HCT116 (cell line): ENCODE data around the gene PNN. TPM values are rescaled to one million over a fixed set of nuclear protein-coding genes. Genes with fewer than 3 reads are reported as not detected.

Experiments
- ATAC-seq: fragments of 200-7000 bp; cut with Tn5 transposase; 2 replicates; pipeline ENCODE4 v1.9.1; 2020; ENCODE audit warnings: mild to moderate bottlenecking, moderate library complexity
- BruUV-seq: library from RNA; stranded (reverse); fragments of 400-500 nt; replicated peaks from 2 replicates; lab custom pipeline; 2021; lab: Mats Ljungman, UMichigan
- CTCF ChIA-PET: fragments of 300-600 bp; sonication (Branson Sonifier 250); formaldehyde crosslinking; loops from one replicate; lab custom pipeline; 2021; ENCODE audit warnings: antibody characterized with exemption; lab: Charles Lee
- POLR2A ChIA-PET: fragments of 300-600, 350-600 bp; sonication (Branson Sonifier 250); formaldehyde crosslinking; loops from one replicate; lab custom pipeline; 2021; ENCODE audit warnings: antibody characterized with exemption; lab: Charles Lee
- RAD21 ChIA-PET, 2 experiments: fragments of 300-600 bp; sonication (Branson Sonifier 250); formaldehyde crosslinking; loops; one replicate each; lab custom pipeline; 2023; ENCODE audit warnings: low total read pairs in 2 of 2; ENCODE audit not compliant: uncharacterized antibody in 2 of 2, unreplicated experiment in 2 of 2, low non-redundant PET in 1 of 2; lab: Charles Lee
- DNase-seq: peaks from one replicate; pipeline ENCODE4 v3.0.0-alpha.2; 2010; ENCODE audit warnings: low read depth, low spot score
- H2AFZ ChIP-seq: fragments of 200-600 bp; shearing (Covaris generic), sonication (generic); 2 replicates; pipeline ENCODE4 v1.6.1; 2017; ENCODE audit warnings: low read depth, mixed run types, mixed read lengths, antibody characterized with exemption, low read length; ENCODE audit not compliant: poor library complexity, severe bottlenecking
- H3K27ac ChIP-seq: 2 replicates; pipeline ENCODE4 v1.5.1; 2012; ENCODE audit warnings: low read depth, low read length
- H3K27me3 ChIP-seq: fragments of 200-600 bp; sonication (generic); 2 replicates; pipeline ENCODE4 v1.6.1; 2016; ENCODE audit warnings: mixed run types, low read length, mixed read lengths; ENCODE audit not compliant: insufficient read depth
- H3K36me3 ChIP-seq, 2 experiments: fragments of 200-500 bp in 1 of 2; fragments of 200-600 bp in 1 of 2; sonication (Bioruptor generic) in 1 of 2; sonication (generic) in 1 of 2; 2 replicates each; pipeline versions ENCODE4 v1.5.1 to v1.6.1; 2014 to 2016; ENCODE audit warnings: low read length in 2 of 2, inconsistent platforms in 1 of 2, mixed read lengths in 1 of 2, mixed run types in 1 of 2; ENCODE audit not compliant: insufficient read depth in 2 of 2, control insufficient read depth in 1 of 2
- H3K4me1 ChIP-seq, 2 experiments: fragments of 200-600 bp in 1 of 2; sonication (generic) in 1 of 2; 2 replicates each; pipeline versions ENCODE4 v1.5.1 to v1.6.1; 2012 to 2017; ENCODE audit warnings: low read length in 2 of 2, inconsistent platforms in 1 of 2, mild to moderate bottlenecking in 1 of 2, mixed read lengths in 1 of 2, mixed run types in 1 of 2, moderate library complexity in 1 of 2; ENCODE audit not compliant: insufficient read depth in 2 of 2, control insufficient read depth in 1 of 2
- H3K4me2 ChIP-seq: fragments of 200-600 bp; sonication (generic); 2 replicates; pipeline ENCODE4 v1.6.1; 2017; ENCODE audit warnings: mixed run types, low read length, mixed read lengths
- H3K4me3 ChIP-seq, 2 experiments: fragments of 200-600 bp in 1 of 2; sonication (generic) in 1 of 2; replicated peaks in 1 of 2; 2 replicates each; pipeline ENCODE4 v1.5.1; 2011 to 2016; ENCODE audit warnings: low read length in 2 of 2, control low read depth in 1 of 2, low read depth in 1 of 2, mild to moderate bottlenecking in 1 of 2, mixed read lengths in 1 of 2, mixed run types in 1 of 2
- H3K79me2 ChIP-seq: fragments of 200-600 bp; sonication (generic); 2 replicates; pipeline ENCODE4 v1.6.1; 2017; ENCODE audit warnings: mild to moderate bottlenecking, mixed run types, low read length, moderate library complexity, mixed read lengths; ENCODE audit not compliant: insufficient read depth
- H3K9ac ChIP-seq: fragments of 200-600 bp; sonication (generic); 2 replicates; pipeline ENCODE4 v1.6.1; 2016; ENCODE audit warnings: low read length, mixed read lengths
- H3K9me2 ChIP-seq: fragments of 200-600 bp; sonication (generic), shearing (Covaris generic); 2 replicates; pipeline ENCODE4 v1.6.1; 2017; ENCODE audit warnings: mixed run types, mild to moderate bottlenecking, moderate library complexity; ENCODE audit not compliant: insufficient read depth
- H3K9me3 ChIP-seq, 2 experiments: fragments of 200-500 bp in 1 of 2; fragments of 200-600 bp in 1 of 2; sonication (Bioruptor generic) in 1 of 2; sonication (generic) in 1 of 2; 2 replicates each; pipeline ENCODE4 v1.6.1; 2014 to 2017; ENCODE audit warnings: low read length in 2 of 2, mixed read lengths in 2 of 2, inconsistent platforms in 1 of 2, low read depth in 1 of 2, mild to moderate bottlenecking in 1 of 2, mixed run types in 1 of 2, moderate library complexity in 1 of 2; ENCODE audit not compliant: control insufficient read depth in 1 of 2, insufficient read depth in 1 of 2
- H4K20me1 ChIP-seq: fragments of 200-600 bp; sonication (generic), shearing (Covaris generic); 2 replicates; pipeline ENCODE4 v1.6.1; 2017; ENCODE audit warnings: mixed run types, mild to moderate bottlenecking, moderate library complexity; ENCODE audit not compliant: insufficient read depth
- ATF3 ChIP-seq: IDR thresholded peaks from 2 replicates; pipeline ENCODE4 v1.6.1; 2012
- CTCF ChIP-seq, 3 experiments: fragments of 200-600 bp in 1 of 3; sonication (generic) in 1 of 3; IDR thresholded peaks in 2 of 3; conservative IDR thresholded peaks in 1 of 3; 2 replicates each; pipeline ENCODE4 v1.5.1; 2012 to 2017; ENCODE audit warnings: low read depth in 2 of 3, low read length in 2 of 3, antibody characterized with exemption in 1 of 3, borderline replicate concordance in 1 of 3, control low read depth in 1 of 3, mild to moderate bottlenecking in 1 of 3, mixed read lengths in 1 of 3, mixed run types in 1 of 3, moderate library complexity in 1 of 3; ENCODE audit not compliant: insufficient read depth in 1 of 3
- EGR1 ChIP-seq: IDR thresholded peaks from 2 replicates; pipeline ENCODE4 v1.6.1; 2012; ENCODE audit warnings: low read depth
- EZH2phosphoT487 ChIP-seq: fragments of 200-600 bp; IDR thresholded peaks from 2 replicates; pipeline ENCODE4 v1.6.1; 2018; ENCODE audit warnings: antibody characterized with exemption, borderline replicate concordance
- JUND ChIP-seq: IDR thresholded peaks from 2 replicates; pipeline ENCODE4 v1.6.1; 2012
- MAX ChIP-seq: IDR thresholded peaks from 2 replicates; pipeline ENCODE4 v1.6.1; 2012
- POLR2A ChIP-seq: IDR thresholded peaks from 2 replicates; pipeline ENCODE4 v1.7.0; 2011; ENCODE audit warnings: borderline replicate concordance; ENCODE audit not compliant: insufficient read depth, insufficient read length; ENCODE audit errors: extremely low read depth
- POLR2AphosphoS5 ChIP-seq: IDR thresholded peaks from 2 replicates; pipeline ENCODE4 v1.6.1; 2011; ENCODE audit warnings: mild to moderate bottlenecking, low read depth, low read length, moderate library complexity
- RAD21 ChIP-seq: IDR thresholded peaks from 2 replicates; pipeline ENCODE4 v1.6.1; 2012; ENCODE audit warnings: low read depth, mild to moderate bottlenecking
- TCF7L2 ChIP-seq: IDR thresholded peaks from 2 replicates; pipeline ENCODE4 v1.7.0; 2011; ENCODE audit warnings: borderline replicate concordance, inconsistent platforms; ENCODE audit not compliant: insufficient read depth, insufficient read length; ENCODE audit errors: extremely low read depth
- ZFX ChIP-seq: fragments of 450-650 bp; IDR thresholded peaks from 2 replicates; pipeline ENCODE4 v1.6.1; 2017
- ZNF274 ChIP-seq: fragments of 200-500 bp; sonication (Bioruptor generic); IDR thresholded peaks from 2 replicates; pipeline ENCODE4 v1.6.1; 2014; ENCODE audit warnings: mild to moderate bottlenecking, low read depth, low read length, inconsistent platforms
- intact Hi-C: fragments of 100-400 bp; cut with micrococcal nuclease; formaldehyde crosslinking; loops from 2 replicates; pipeline ENCODE4 v1.10.0; 2022
- total RNA-seq: library from RNA; stranded (reverse); gene quantifications from one replicate; pipeline ENCODE4 v1.2.1, GENCODE V29; 2021; ENCODE audit not compliant: unreplicated experiment
- TF ChIP-seq, protein P1 (sequence below): IDR thresholded peaks from 2 replicates; pipeline ENCODE4 v1.6.1; 2011; ENCODE audit warnings: mild to moderate bottlenecking, low read length, moderate library complexity; ENCODE audit not compliant: insufficient replicate concordance; ENCODE audit errors: extremely low read depth

The PNN gene
- total RNA-seq, 1 experiment from 2014 or later: 97.9 TPM

GRCh38 chr14:39228044-39228443, 53.0 kb downstream of the PNN start:
- no peak for DNase-seq
- H2AFZ ChIP-seq: no peak overlapping the region
- BruUV-seq: no TSS peak
- CTCF ChIA-PET: no interaction called here
- no peaks in the 10 kb centered on the region for H3K36me3 ChIP-seq
- POLR2A ChIA-PET: no interaction called here
- H3K9ac ChIP-seq: no peak overlapping the region
- no peaks in the 10 kb centered on the region for H3K9me3 ChIP-seq
- no peaks in the 10 kb centered on the region for H4K20me1 ChIP-seq
- TF ChIP-seq ATF3 (no peak), POLR2A (no peak), MAX (no peak), TCF7L2 (no peak)
- TF ChIP-seq, all 23 proteins: peak for 0
- Histone ChIP-seq H3K4me2 (no peak overlapping the region), H3K9me2 (no peaks in the 10 kb centered on the region; the same call in 1 of the 2 replicates), H3K27ac (no peak overlapping the region), H3K27me3 (no peaks in the 10 kb centered on the region), H3K4me3 (no peak overlapping the region), H3K4me1 (peaks cover 9 to 19% of the 10 kb centered on the region in 2 experiments; a peak in 3 of 4 replicates), H3K79me2 (no peaks in the 10 kb centered on the region)
- RAD21 ChIA-PET: no interaction called here
- intact Hi-C loops: no loop called here
- no peak for ATAC-seq

GRCh38 chr14:39228509-39229221, 53.6 kb downstream of the PNN start:
- H3K9ac ChIP-seq: no peak overlapping the region
- CTCF ChIA-PET: no interaction called here
- H3K79me2 ChIP-seq: no peaks in the 10 kb centered on the region
- H3K4me1 ChIP-seq: peaks cover 11 to 25% of the 10 kb centered on the region in 2 experiments; a peak in 3 of 4 replicates
- H2AFZ ChIP-seq: no peak overlapping the region
- POLR2A ChIA-PET: interaction anchor here (1.2 kb wide), 1 partner anchor 59 kb away, joined by 3 read pairs; the partner anchor contains the start of gene TRAPPC6B
- no peak overlapping the region for H3K27ac ChIP-seq
- H3K36me3 ChIP-seq: no peaks in the 10 kb centered on the region
- no peak for DNase-seq
- ATAC-seq: no peak
- no peaks in the 10 kb centered on the region for H4K20me1 ChIP-seq
- no peak overlapping the region for H3K4me3 ChIP-seq
- no peaks in the 10 kb centered on the region for H3K9me3 ChIP-seq
- RAD21 ChIA-PET: no interaction called here
- H3K27me3 ChIP-seq: no peaks in the 10 kb centered on the region
- BruUV-seq: no TSS peak
- intact Hi-C loops: no loop called here
- no peak overlapping the region for H3K4me2 ChIP-seq
- H3K9me2 ChIP-seq: no peaks in the 10 kb centered on the region; the same call in 1 of the 2 replicates
- TF ChIP-seq CTCF (IDR thresholded peaks at IDR 0.05 in 2 of 3, conservative IDR thresholded peaks at IDR 0.05 in 1 of 3; ENCODE audit: borderline replicate concordance in 1 of 3, insufficient read depth in 1 of 3, low read depth in 2 of 3, low read length in 2 of 3) (no peak), JUND (no peak), ATF3 (no peak), EGR1 (no peak), MAX (no peak), POLR2AphosphoS5 (no peak), ZFX (no peak), EZH2phosphoT487 (no peak), RAD21 (no peak), ZNF274 (no peak)
- TF ChIP-seq, protein P1, sequence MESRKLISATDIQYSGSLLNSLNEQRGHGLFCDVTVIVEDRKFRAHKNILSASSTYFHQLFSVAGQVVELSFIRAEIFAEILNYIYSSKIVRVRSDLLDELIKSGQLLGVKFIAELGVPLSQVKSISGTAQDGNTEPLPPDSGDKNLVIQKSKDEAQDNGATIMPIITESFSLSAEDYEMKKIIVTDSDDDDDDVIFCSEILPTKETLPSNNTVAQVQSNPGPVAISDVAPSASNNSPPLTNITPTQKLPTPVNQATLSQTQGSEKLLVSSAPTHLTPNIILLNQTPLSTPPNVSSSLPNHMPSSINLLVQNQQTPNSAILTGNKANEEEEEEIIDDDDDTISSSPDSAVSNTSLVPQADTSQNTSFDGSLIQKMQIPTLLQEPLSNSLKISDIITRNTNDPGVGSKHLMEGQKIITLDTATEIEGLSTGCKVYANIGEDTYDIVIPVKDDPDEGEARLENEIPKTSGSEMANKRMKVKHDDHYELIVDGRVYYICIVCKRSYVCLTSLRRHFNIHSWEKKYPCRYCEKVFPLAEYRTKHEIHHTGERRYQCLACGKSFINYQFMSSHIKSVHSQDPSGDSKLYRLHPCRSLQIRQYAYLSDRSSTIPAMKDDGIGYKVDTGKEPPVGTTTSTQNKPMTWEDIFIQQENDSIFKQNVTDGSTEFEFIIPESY: no peak
